OCI-LY1 (cell line): ENCODE data around the gene PSME4.

Experiments used
- H2AFZ ChIP-seq: fragments of 200-600 bp; sonication (generic), shearing (Covaris generic); 2 replicates; pipeline ENCODE4 v1.6.0; 2014; ENCODE audit warnings: antibody characterized with exemption, mild to moderate bottlenecking, low read length
- H3F3A ChIP-seq: fragments of 200-600 bp; sonication (generic), shearing (Covaris generic); 2 replicates; pipeline ENCODE4 v1.6.0; 2014; ENCODE audit warnings: mild to moderate bottlenecking, antibody characterized with exemption, low read length, moderate library complexity; ENCODE audit not compliant: insufficient read depth
- H3K27ac ChIP-seq: fragments of 200-600 bp; sonication (generic); 2 replicates; pipeline ENCODE4 v1.5.1; 2014; ENCODE audit warnings: low read length, mixed run types, mild to moderate bottlenecking, low read depth; ENCODE audit not compliant: poor library complexity, severe bottlenecking
- H3K27me3 ChIP-seq: fragments of 200-600 bp; sonication (generic); 2 replicates; pipeline ENCODE4 v1.6.0; 2014; ENCODE audit warnings: antibody characterized with exemption, mild to moderate bottlenecking, low read length, moderate library complexity; ENCODE audit not compliant: insufficient read depth
- H3K36me3 ChIP-seq: fragments of 200-600 bp; sonication (generic); 2 replicates; pipeline ENCODE4 v1.6.1; 2014; ENCODE audit warnings: mild to moderate bottlenecking, antibody characterized with exemption, low read length, moderate library complexity, mixed read lengths; ENCODE audit not compliant: insufficient read depth
- H3K4me1 ChIP-seq: fragments of 200-600 bp; sonication (generic); 2 replicates; pipeline ENCODE4 v1.5.1; 2014; ENCODE audit warnings: mild to moderate bottlenecking, low read length, moderate library complexity; ENCODE audit not compliant: insufficient read depth, severe bottlenecking
- H3K4me2 ChIP-seq: fragments of 200-600 bp; sonication (generic), shearing (Covaris generic); 2 replicates; pipeline ENCODE4 v1.6.1; 2014; ENCODE audit warnings: low read length
- H3K4me3 ChIP-seq: fragments of 200-600 bp; sonication (generic); 2 replicates; pipeline ENCODE4 v1.5.1; 2014; ENCODE audit warnings: low read length, low read depth, mild to moderate bottlenecking, mixed read lengths; ENCODE audit not compliant: poor library complexity, severe bottlenecking
- H3K79me2 ChIP-seq: fragments of 200-600 bp; shearing (Covaris generic); 2 replicates; pipeline ENCODE4 v1.6.1; 2016; ENCODE audit warnings: mixed run types, low read length, mixed read lengths; ENCODE audit not compliant: insufficient read depth
- H3K9ac ChIP-seq: fragments of 200-600 bp; sonication (generic), shearing (Covaris generic); 2 replicates; pipeline ENCODE4 v1.6.1; 2014; ENCODE audit warnings: mild to moderate bottlenecking, low read length, mixed read lengths
- H3K9me2 ChIP-seq: fragments of 200-600 bp; sonication (generic), shearing (Covaris generic); 2 replicates; pipeline ENCODE4 v1.6.1; 2014; ENCODE audit warnings: low read depth, mild to moderate bottlenecking, low read length, mixed read lengths
- H3K9me3 ChIP-seq: fragments of 200-600 bp; shearing (Covaris generic); 2 replicates; pipeline ENCODE4 v1.6.1; 2014; ENCODE audit warnings: low read length, mixed read lengths
- H4K20me1 ChIP-seq: fragments of 200-600 bp; sonication (generic), shearing (Covaris generic); 2 replicates; pipeline ENCODE4 v1.6.0; 2016; ENCODE audit warnings: mild to moderate bottlenecking, low read length; ENCODE audit not compliant: insufficient read depth
- EZH2 ChIP-seq: fragments of 200-600 bp; sonication (generic), shearing (Covaris generic); IDR thresholded peaks from 2 replicates; pipeline ENCODE4 v1.8.0; 2017; ENCODE audit warnings: borderline replicate concordance, mixed run types, mild to moderate bottlenecking, antibody characterized with exemption, low read length, moderate library complexity, mixed read lengths
- TF ChIP-seq, protein P1 (sequence below): fragments of 200-600 bp; sonication (generic), shearing (Covaris generic); IDR thresholded peaks from 2 replicates; pipeline ENCODE4 v1.5.1; 2017; ENCODE audit warnings: mild to moderate bottlenecking, antibody characterized with exemption, low read length, moderate library complexity, mixed read lengths

The PSME4 gene

DNA sequence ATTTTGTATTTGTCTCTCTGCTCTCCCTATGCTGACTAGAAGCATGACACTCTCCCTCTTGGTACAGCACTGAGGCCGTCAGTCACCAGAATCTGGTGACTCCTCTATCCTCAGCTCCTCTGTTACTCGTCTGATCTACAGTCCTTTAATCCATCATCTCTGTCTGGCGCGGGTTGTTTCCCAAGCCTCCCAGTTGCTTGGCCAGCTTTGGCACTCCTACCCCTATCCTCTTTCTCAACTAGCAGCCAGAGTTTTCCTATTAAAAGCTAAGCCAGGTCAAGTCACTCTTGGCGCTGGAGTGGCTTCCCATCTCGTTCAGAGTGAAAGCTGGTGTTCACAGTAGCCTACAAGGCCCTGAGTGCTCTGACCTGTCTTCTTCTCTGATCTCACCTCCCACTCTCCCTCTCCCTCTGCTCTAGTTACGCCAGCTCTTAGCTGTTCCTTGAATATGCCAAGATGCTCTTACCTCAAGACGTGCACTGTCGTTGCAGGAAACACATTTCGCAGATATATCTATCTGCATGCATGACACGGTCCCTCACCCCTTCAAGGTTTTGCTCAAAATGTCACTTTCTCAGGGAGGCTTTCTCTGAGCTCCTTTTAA lies 41.8 kb upstream of the PSME4 start:
- H3K27ac ChIP-seq: peak overlapping the region; percentile 25
- no peaks in the 10 kb centered on the region for H3K9me2 ChIP-seq
- no peaks in the 10 kb centered on the region for H3F3A ChIP-seq
- no peaks in the 10 kb centered on the region for H3K36me3 ChIP-seq
- no peak for TF ChIP-seq EZH2
- TF ChIP-seq, protein P1, sequence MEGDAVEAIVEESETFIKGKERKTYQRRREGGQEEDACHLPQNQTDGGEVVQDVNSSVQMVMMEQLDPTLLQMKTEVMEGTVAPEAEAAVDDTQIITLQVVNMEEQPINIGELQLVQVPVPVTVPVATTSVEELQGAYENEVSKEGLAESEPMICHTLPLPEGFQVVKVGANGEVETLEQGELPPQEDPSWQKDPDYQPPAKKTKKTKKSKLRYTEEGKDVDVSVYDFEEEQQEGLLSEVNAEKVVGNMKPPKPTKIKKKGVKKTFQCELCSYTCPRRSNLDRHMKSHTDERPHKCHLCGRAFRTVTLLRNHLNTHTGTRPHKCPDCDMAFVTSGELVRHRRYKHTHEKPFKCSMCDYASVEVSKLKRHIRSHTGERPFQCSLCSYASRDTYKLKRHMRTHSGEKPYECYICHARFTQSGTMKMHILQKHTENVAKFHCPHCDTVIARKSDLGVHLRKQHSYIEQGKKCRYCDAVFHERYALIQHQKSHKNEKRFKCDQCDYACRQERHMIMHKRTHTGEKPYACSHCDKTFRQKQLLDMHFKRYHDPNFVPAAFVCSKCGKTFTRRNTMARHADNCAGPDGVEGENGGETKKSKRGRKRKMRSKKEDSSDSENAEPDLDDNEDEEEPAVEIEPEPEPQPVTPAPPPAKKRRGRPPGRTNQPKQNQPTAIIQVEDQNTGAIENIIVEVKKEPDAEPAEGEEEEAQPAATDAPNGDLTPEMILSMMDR: no peak
- no peaks in the 10 kb centered on the region for H3K27me3 ChIP-seq
- H3K79me2 ChIP-seq: no peaks in the 10 kb centered on the region
- H2AFZ ChIP-seq: no peak overlapping the region
- H3K4me1 ChIP-seq: peaks cover 30% of the 10 kb centered on the region
- H3K9me3 ChIP-seq: no peaks in the 10 kb centered on the region
- no peak overlapping the region for H3K4me2 ChIP-seq
- no peak overlapping the region for H3K4me3 ChIP-seq
- H4K20me1 ChIP-seq: no peaks in the 10 kb centered on the region
- H3K9ac ChIP-seq: no peak overlapping the region

GRCh38 chr2:54009549-54009948 lies 38.8 kb upstream of the PSME4 start:
- H3K36me3 ChIP-seq: no peaks in the 10 kb centered on the region
- peaks cover 30% of the 10 kb centered on the region for H3K4me1 ChIP-seq
- H4K20me1 ChIP-seq: no peaks in the 10 kb centered on the region
- H3F3A ChIP-seq: no peaks in the 10 kb centered on the region
- no peaks in the 10 kb centered on the region for H3K27me3 ChIP-seq
- no peak overlapping the region for H3K9ac ChIP-seq
- no peaks in the 10 kb centered on the region for H3K9me3 ChIP-seq
- H3K79me2 ChIP-seq: no peaks in the 10 kb centered on the region
- H3K4me3 ChIP-seq: no peak overlapping the region
- no peak for TF ChIP-seq EZH2
- TF ChIP-seq, protein P1: no peak
- H2AFZ ChIP-seq: no peak overlapping the region
- H3K9me2 ChIP-seq: no peaks in the 10 kb centered on the region
- H3K27ac ChIP-seq: no peak overlapping the region
- no peak overlapping the region for H3K4me2 ChIP-seq

DNA sequence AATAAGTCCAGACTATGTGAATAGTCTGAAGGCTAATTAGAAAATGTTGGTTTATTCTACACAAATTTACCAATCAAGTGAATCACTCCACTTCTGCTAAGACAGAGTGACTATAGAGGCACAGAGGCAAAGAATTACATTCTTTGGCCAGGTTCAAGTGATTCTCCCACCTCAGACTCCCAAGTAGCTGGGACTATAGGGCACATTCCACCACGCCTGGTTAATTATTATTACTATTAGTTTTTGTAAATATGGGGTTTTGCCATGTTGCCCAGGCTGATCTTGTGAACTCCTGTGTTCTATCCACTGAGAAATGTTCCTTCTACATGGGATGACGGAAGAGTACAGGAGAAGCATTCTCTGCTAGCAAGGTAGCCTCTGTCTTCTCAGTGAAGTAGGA lies 37.6 kb upstream of the PSME4 start:
- Histone ChIP-seq H3K9me3 (no peaks in the 10 kb centered on the region), H3F3A (no peaks in the 10 kb centered on the region), H3K36me3 (no peaks in the 10 kb centered on the region), H3K4me2 (no peak overlapping the region), H3K9me2 (no peaks in the 10 kb centered on the region), H3K27me3 (no peaks in the 10 kb centered on the region), H2AFZ (no peak overlapping the region), H4K20me1 (no peaks in the 10 kb centered on the region), H3K27ac (no peak overlapping the region), H3K9ac (no peak overlapping the region), H3K79me2 (no peaks in the 10 kb centered on the region), H3K4me1 (peaks cover 23% of the 10 kb centered on the region), H3K4me3 (no peak overlapping the region)
- TF ChIP-seq, protein P1: no peak
- no peak for TF ChIP-seq EZH2
